Fibroblast of pulmonary artery (primary cell): ENCODE data around the gene PHLDA1.

ENCODE experiments used
- DNase-seq: peaks from one replicate; pipeline ENCODE4 v3.0.0-alpha.2; 2010; ENCODE audit warnings: low read depth
- H3K4me3 ChIP-seq: replicated peaks from 2 replicates; pipeline ENCODE4 v1.5.1; 2011; ENCODE audit warnings: low read depth, mild to moderate bottlenecking, control low read depth, low read length, moderate library complexity
- TF ChIP-seq, protein P1 (sequence below): IDR thresholded peaks from 2 replicates; pipeline ENCODE4 v1.5.1; 2011; ENCODE audit warnings: mild to moderate bottlenecking, control low read depth, low read length, inconsistent platforms; ENCODE audit errors: missing control alignments

Gene PHLDA1

DNA sequence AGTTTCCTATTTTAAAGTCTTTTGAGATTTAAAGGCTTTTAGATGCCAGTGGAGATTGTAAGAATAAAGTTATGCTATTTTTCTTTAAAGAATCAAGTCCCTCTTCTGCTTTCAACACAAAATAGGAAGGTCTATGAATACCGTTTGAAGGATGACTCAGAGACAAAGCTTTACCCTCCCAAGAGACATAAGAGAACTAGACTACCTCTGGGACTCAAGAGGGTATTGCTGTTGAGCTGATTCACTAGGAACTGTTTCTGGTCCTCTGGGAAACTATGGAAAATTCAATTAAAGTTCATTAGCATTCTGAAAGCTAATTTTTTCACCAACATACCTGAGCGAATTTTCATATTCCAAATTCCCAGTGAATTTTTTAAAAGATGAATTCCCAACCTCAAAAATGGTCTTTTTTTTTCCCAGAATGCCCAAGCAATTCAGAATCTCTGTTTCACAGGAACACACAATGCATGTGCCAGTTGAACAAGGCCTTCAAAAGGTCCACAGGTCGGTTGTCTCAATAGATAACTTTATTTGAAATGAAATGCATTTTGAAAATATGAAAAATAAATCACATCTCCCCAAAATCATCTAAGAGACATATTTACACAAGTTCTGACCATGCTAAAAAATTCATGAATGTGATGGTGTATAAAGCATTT, 6.5 kb downstream of the PHLDA1 start:
- no peak overlapping the region for H3K4me3 ChIP-seq
- DNase-seq, result peak; percentile 89
- TF ChIP-seq, protein P1, sequence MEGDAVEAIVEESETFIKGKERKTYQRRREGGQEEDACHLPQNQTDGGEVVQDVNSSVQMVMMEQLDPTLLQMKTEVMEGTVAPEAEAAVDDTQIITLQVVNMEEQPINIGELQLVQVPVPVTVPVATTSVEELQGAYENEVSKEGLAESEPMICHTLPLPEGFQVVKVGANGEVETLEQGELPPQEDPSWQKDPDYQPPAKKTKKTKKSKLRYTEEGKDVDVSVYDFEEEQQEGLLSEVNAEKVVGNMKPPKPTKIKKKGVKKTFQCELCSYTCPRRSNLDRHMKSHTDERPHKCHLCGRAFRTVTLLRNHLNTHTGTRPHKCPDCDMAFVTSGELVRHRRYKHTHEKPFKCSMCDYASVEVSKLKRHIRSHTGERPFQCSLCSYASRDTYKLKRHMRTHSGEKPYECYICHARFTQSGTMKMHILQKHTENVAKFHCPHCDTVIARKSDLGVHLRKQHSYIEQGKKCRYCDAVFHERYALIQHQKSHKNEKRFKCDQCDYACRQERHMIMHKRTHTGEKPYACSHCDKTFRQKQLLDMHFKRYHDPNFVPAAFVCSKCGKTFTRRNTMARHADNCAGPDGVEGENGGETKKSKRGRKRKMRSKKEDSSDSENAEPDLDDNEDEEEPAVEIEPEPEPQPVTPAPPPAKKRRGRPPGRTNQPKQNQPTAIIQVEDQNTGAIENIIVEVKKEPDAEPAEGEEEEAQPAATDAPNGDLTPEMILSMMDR, result no peak

DNA sequence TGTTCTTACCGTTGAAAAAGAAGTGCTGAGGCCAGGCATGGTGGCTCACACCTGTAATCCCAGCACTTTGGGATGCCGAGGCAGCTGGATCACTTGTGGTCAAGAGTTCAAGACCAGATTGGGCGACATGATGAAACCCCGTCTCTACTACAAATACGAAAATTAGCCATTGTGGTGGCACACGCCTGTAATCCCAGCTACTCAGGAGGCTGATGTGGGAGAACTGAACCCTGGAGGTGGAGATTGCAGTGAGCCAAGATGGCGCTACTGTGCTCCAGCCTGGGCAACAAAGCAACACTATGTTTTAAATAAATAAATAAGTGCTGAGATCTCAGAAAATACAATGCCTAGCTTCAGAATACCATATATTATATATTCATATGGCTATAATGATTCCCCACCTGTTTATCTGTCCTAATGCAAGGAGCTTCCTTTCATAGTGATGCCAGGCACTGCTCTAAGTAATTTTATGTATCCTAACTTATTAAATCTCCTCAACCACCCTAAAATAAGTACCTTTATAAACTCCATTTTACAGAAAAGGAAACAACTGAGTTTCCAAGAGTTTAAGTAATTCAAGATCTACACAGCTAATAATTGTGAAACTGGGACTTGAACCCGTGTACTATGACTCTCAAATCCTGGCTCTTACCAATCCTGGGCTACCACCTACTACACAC, 7.3 kb downstream of the PHLDA1 start:
- peak; percentile 54 for DNase-seq
- TF ChIP-seq, protein P1, result no peak
- no peak overlapping the region for H3K4me3 ChIP-seq

GRCh38 chr12:76023069-76023690, 8.4 kb downstream of the PHLDA1 start:
- DNase-seq, result no peak
- TF ChIP-seq, protein P1, result no peak
- no peak overlapping the region for H3K4me3 ChIP-seq

GRCh38 chr12:76022506-76022905, 9.1 kb downstream of the PHLDA1 start:
- TF ChIP-seq, protein P1, result no peak
- DNase-seq, result no peak
- H3K4me3 ChIP-seq, result no peak overlapping the region

- H3K4me3 ChIP-seq, result no peak overlapping the region
- DNase-seq, result peak; percentile 97
- TF ChIP-seq, protein P1, result no peak
Observed at GRCh38 chr12:76020731-76021672, 10.6 kb downstream of the PHLDA1 start.

- no peak overlapping the region for H3K4me3 ChIP-seq
- DNase-seq, result peak; percentile 72
- TF ChIP-seq, protein P1, result no peak
Observed at GRCh38 chr12:76020281-76020680, 11.3 kb downstream of the PHLDA1 start.
